NCI-H2227 treated with DMSO at 0.1 percent for 48 hours (cell line): Measurements from ENCODE around the gene LGALS7B.
"Not testable (repeated sequence)": the region's sequence is repeated elsewhere in the genome, so short reads cannot be mapped to it uniquely, and the experiment has no call there.

Experiments
- DNase-seq: peaks from one replicate; lab custom pipeline; 2025; lab: John Stamatoyannopoulos, UW

The LGALS7B gene

DNA sequence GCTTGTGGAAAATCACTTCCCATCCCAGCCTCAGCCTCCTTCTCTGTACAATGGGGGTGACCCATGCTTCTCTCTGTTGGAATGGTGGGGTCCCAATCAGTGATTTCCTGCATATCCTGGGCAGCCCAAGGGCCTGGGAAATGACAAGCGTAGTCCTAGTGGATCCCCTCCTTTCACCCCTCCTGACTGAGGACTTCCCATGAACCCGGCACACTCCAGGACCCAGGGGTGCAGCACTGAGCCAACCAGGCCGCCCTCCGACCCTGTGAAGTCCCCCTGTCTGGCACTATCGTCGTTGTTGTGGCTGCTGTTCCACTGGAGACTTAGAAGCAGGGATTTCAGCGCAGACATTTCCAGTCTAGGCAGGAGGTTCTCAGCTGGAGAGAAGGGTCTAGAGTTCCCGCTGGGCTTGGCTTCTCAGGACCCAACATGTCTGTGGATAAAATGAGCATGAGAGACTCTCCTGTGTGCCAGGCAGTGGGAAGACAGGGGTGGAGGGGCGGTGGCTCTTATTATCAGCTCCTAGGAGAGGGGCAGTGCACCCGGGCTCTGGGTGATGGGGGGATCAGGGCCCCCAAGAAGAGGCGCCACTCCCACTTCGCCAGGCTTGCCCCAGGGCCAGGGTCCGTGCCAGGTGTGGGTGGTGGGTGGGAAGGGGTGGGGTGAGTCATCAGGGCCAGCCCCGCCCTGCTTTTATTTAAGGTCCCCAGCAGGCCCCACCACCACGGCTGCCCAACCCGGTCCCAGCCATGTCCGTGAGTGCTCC, at the start of gene LGALS7B:
TSS of gene LGALS7B (plus strand) at position 723 of the 766 bp plus-strand sequence. CDS start at position 750, 27 bp downstream.
- no peak for DNase-seq

DNA sequence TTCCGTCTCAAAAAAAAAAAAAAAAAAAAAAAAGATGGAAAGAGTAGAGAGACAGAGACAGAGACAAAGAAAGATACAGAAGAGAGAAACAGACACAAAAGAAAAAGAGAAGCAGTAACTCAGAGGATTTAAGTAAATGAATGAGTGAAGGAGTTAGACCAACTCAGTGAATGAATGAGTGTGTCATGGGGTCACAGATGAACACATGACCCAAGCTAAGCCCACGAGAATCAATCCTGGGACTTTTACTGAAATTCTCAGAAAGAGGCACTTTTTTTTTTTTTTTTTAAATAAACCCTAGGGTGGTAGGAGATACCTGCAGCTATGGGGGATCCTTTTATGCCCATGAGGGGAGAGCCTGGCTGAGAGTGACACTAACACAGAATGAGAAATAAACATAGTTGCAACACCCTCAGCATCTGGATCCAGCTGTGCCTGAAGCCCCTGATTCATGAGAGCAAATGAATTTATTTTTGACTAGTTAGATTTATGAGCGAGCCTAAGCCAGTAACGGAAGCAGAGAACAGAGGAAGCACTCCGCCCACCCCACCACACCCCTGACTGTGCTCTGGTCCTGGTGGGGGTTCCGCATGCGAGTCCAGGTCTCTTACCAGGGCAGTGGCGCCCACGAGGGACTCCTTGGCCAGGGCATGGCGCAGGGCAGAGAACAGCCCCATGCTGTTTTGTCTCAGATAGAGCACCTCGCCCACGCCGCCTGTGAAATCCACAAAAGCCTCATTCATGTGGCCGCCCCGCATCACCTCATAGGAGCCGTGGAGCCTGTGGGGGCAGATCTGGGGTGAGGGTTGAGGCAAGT, 49.4 kb upstream of the LGALS7B start:
- no peak for DNase-seq

DNA sequence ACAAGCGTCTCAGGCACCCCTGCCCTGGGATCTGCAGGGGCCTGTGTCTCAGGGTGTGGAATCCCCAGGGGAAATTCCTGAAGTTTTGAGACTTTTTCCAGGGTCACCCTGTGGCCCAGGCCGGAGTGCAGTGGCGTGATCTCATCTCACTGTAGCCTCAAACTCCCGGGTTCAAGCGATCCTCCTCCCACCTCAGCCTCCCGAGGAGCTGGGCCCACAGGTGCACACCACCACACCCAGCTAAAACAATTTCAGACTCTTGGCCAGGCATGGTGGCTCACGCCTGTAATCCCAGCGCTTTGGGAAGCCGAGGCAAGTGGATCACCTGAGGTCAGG, 48.8 kb upstream of the LGALS7B start:
- DNase-seq: no peak

DNA sequence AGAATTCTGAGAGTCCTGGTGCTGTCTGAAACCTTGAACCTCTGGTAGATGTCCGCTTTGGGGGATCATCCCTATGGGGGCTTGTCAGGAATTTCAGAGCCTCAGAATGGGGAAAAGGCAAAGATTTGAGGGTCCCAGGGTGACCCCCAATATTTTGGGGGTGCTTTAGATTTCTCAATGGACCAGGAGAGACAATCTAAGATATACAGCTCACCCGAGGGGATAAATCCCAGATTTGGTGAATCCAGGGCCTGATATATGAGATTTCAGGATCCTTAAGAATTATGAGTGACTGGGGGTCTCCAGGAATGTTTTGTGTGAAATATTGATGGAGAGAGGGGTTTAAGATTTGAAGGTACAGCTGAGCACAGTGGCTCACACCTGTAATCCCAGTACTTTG, 48.1 kb upstream of the LGALS7B start:
- no peak for DNase-seq

DNA sequence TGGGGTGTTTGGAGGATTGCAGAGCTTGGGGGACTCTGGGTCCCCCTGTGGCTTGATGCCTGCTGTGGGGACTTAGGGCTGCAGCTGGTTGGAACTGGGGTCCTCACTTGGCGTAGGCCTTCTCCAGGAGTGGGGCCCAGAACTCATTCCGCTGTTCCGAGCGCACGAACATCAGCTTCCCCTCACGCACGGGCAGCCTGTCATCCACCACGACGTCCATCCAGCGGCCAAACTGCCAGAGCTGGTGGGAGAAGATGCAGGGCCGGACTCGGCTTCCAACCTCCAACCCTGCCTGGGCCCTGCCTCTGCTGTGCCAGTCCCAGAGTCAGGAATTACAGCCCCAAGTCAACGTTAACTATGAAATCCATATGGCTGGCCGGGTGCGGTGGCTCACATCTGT, 47.3 kb upstream of the LGALS7B start:
- no peak for DNase-seq

DNA sequence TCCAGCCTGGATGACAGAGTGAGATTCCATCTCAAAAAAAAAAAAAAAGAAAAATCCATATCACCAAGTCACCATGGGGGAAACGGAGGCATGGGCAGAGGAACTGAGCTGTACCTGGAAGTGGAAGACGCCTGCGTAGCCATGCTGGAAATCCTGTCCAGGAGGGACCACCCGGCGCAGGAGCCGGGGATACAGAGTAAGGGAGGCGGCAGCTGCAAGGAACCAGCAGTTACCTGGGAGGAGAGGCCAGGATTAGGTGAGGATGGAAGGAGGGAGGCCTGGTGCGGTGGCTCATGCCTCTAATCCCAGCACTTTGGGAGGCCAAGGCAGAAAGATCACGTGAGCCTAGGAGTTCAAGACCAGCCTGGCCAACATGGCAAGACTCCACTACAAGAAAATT, 46.7 kb upstream of the LGALS7B start:
- no peak for DNase-seq

DNA sequence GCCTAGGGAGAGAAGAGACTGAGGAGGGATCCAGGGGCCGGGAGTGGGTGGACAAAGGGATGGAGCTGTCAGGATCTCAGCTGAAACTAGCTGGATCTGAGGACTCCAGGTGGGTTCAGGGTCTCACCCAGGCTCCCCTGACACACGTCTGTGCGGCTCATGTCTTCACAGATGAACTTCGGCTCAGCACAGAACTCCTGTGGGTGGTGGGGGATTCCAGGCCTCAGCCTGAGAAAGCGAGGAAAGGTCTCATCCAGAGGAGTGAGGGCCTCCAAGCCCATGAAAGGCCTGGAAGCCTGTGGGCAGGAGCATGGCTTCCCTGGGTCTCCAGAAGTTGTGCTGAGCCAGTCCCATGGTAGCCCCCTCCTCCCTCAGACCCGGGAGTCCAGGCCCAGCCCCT, 46.1 kb upstream of the LGALS7B start:
- no peak for DNase-seq

DNA sequence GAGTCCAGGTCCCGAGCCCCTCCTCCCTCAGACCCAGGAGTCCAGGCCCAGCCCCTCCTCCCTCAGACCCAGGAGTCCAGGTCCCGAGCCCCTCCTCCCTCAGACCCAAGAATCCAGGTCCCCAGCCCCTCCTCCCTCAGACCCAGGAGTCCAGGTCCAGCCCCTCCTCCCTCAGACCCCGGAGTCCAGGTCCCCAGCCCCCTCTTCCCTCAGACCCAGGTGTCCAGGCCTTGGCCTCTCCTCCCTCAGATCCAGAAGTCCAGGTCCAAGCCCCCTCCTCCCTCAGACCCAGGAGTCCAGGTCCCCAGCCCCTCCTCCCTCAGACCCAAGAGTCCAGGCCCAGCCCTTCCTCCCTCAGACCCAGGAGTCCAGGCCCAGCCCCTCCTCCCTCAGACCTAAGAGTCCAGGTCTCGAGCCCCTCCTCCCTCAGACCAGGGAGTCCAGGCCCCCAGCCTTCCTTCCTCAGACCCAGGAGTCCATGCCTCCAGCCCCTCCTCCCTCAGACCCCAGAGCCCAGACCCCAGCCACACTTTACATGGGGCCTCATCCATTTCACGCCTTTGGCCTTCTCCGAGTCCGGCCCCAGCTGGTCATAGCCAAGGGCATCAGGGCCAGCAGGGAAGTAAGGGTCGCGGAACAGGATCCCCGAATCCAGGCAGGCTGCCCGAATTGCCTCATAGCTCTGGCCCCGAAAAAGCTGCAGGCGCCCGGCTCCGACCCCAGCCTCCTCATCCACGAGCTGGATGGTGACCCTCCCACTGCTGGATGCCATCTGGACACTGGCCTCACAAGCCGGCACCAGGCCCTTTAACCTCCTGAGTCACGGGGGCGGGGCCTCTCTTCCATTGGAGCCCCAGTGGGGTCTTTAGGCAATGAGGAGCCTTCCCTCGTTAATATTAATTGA, 45.4 kb upstream of the LGALS7B start:
- DNase-seq: no peak

DNA sequence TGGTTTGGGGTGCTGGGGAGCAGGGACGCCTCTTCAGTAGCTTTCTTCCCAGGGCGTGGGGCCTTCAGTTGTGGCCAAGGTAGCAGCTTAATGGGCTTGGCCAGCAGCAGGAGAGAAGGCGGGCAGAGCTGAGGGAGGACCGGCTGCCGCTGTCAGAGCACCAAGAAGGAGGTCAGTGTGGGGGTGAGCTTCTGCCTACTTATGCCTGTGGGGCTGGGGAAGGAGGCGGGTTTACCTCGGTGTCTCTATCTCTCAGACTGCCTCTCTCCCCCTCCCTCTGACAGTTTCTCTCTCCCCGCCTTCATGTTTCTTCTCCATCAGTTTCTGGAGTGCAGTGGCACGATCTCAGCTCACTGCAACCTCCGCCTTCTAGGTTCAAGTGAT, 44.7 kb upstream of the LGALS7B start, which contains the start of gene CAPN12:
TSS of gene CAPN12 (minus strand) at position 177 of the 384 bp plus-strand sequence. CDS start 309 bp downstream, outside the sequence.
- no peak for DNase-seq

DNA sequence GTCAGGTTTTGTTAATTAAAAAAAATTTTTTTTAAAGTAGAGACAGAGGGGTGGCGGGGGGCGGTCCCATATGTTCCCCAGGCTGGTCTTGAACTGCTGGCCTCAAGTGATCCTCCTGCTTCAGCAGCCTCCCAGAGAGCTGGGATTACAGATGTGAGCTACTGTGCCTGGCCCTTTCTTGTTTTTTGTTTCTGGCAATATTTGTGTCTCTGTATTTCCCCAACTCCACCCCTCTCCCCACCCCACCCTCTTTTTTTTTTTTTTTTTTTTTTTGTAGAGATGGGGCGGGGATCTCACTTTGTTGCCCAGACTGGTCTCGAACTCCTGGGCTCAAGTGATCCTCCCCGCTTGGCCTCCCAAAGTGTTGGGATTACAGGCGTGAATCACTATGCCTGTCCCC, 44.1 kb upstream of the LGALS7B start:
- DNase-seq: no peak

DNA sequence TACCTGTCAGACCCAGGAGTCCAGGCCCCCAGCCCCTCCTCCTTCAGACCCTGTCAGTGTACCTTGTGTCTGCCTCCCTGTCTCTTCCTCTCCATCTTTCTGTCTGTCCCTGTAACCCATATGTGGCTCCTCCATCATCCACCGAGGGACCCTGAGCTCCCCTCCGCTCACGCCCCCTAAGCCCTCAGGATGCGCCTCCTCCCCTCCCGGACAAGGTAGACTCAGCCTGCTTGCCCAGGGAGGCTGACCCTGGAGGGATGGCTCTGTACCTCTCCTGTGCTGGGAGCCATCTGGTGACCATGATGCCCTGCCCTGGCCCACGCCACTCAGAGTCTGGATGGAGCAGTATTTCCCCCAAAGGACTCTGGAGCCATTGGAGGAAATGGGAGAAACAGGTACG, 43.7 kb upstream of the LGALS7B start:
- no peak for DNase-seq

DNA sequence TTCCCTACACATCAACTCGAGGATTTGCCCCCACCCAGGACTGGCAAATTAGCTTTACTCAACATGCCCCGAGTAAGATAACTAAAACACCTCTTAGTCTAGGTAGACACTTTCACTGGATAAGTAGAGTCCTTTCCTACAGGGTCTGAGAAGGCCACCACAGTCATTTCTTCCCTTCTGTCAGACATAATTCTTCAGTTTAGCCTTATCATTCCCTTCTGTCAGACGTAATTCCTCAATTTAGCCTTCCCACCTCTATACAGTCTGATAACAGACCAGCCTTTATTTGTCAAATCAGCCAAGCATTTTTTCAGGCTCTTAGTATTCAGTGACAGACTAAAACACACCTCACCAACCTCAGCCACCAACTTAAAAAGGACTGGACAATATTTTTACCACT, 35.2 kb upstream of the LGALS7B start:
- not testable (repeated sequence) for DNase-seq

DNA sequence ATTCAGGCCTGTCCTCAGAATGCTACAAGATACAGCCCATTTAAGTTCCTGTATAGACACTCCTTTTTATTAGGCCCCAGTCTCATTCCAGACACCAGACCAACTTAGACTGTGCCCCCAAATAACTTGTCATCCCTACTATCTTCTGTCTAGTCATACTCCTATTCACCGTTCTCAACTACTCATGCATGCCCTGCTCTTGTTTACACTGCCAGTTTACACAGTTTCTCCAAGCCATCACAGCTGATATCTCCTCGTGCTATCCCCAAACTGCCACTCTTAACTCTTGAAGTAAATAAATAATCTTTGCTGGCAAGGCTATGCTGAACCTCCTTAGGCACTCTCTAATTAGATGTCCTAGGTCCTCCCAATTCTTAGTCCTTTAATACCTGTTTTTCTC, 34.8 kb upstream of the LGALS7B start:
- not testable (repeated sequence) for DNase-seq

DNA sequence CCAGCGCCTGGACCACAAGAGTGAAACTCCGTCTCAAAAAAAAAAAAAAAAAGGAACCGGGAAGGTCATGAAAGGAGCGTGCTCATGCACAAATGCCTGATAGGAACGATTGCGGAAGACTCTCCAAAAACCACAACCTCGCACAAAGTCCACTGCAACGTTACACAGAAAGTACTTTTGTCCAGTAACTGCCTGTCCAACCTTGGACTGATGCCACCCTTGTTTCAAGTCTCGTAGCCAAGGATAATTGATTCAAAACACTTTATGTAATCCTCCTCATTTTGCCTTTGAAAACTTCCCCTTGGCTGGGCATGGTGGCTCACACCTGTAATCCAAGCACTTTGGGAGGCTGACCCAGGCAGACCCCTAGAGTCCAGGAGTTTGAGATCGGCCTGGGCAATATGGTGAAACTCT, 29.4 kb upstream of the LGALS7B start:
- DNase-seq: no peak

DNA sequence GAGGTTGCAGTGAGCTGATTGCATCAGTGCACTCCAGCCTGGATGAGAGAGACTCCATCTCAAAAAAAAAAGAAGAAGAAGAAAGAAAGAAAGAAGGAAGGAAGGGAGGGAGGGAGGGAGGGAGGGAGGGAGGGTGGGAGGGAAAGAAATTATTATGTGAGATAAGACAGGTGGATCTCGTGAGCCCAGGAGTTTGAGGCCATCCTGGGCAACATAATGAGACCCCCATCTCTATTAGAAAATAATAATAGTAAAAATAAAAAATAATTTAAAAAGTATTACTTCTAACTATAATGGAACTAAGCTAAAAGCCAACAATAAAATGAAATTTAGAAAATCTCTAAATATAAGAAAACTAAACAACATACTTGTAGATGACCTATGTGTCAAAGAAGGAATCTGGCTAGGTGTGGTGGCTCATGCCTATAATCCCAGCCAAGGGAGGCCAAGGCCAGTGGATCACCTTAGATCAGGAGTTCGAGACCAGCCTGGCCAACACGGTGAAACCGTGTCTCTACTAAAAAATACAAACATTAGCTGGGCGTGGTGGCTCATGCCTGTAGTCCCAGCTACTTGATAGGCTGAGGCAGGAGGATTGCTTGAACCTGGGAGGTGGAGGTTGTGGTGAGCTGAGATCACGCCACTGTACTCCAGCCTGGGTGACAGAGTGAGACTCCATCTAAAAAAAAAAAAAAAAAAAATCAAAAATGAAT, 28.0 kb upstream of the LGALS7B start:
- DNase-seq: not testable (repeated sequence)

DNA sequence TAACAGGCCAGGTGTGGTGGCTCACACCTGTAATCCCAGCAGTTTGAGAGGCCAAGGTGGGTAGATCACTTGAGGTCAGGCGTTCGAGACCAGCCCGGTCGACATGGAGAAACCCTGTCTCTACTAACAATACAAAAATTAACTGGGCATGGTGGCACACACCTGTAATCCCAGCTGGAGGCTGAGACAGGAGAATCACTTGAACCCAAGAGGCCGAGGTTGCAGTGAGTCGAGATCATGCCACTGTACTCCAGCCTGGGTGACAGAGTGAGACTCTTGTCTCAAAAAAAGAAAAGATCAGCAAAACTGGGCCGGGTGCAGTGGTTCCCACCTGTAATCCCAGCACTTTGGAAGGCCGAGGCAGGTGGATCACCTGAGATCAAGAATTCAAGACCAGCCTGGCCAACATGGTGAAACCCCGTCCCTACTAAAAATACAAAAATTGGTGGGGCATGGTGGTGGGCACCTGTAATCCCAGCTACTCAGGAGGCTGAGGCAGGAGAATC, 27.1 kb upstream of the LGALS7B start:
- DNase-seq: not testable (repeated sequence)

DNA sequence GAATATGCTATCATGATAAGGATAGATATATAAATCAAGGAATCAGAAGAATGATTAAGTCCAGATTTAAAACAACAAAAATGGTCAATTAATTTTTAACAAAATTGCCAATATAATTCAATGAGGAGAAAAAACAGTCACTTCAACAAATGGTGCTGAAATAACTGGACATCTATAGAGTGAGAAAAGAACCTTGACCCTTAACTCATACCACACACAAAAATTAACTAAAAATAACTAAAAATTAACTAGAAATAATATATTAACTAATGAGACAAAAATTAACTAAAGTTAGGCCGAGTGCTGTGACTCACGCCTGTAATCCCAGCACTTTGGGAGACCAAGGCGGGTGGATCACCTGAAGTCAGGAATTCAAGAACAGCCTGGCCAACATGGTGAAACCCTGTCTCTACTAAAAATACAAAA, 25.2 kb upstream of the LGALS7B start:
- no peak for DNase-seq

DNA sequence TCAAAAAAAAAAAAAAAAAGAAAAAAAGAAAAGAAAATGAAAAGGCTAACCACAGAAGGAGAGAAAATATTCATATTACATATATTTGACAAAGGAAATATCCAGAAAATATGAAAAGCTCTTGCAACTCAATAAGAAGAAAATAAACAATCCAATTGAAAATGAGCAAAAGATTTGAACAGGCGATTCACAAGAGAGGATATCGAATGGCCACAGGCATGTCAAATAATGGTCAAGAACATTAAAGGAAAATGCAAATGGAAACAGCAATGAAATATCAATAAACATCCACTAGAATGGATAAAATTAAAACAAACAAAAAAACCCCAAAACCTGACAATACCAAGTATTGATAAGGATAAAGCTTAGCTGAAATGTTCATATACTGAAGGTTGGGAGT, 23.8 kb upstream of the LGALS7B start:
- DNase-seq: no peak

DNA sequence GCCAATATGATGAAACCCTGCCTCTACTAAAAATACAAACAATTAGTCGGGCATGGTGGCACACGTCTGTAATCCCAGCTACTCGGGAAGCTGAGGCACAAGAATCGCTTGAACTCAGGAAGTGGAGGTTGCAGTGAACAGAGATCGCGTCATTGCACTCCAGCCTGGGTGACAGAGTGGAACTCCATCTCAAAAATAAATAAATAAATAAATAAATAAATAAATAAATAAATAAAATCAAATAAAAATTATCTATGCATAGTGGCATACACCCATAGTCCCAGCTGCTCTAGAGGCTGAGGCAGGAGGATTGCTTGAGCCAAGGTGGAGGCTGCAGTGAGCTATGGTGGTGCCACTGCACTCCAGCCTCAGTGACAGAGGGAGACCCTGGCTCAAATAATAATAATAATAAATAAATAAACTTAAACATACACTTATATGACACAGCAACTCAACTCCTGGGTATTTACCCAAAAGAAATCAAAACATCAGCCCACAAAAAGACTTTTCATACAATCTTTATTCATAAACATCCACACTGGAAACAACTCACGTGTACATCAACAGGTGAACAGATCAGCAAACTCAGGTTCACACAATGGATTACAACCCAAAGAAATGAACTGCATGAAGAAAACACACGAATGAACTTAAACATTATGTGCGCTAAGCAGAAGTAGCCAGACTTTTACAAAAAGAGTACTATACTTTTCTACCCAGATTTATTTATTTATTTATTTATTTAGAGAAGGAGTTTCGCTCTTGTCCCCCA, 22.5 kb upstream of the LGALS7B start:
- DNase-seq: no peak

DNA sequence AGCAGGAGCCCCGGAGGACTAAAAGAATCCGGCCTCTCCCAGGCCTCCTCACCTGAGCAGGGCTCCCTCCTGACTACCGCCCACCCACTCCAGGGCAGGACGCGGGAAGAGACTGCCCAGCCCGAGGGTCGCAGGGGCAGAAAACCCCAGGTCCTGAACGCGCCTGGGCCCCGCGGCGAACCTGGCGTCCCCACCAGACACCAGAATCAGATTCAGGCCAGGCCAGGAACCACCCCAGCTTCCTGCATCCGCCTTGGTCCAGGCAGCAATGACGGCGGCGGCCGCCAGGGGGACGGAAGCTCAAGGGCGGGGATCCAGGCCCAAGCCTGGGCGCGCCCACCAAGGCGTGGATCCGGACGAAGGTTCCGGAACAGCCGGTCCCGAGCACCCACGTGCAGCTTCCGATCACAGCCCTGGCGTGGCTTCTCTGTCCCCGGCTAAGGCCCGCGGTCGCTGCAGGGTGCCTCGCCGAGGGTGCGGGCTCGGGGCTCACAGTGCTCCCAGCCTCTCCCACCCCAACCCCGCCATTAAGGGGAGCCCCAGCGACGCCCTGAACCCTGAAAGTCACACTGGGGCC, 19.3 kb upstream of the LGALS7B start:
- no peak for DNase-seq
